CD4-positive, CD25-positive, alpha-beta regulatory T cell (primary cell): Measurements from ENCODE around the gene DDRGK1. TPM values are rescaled to one million over a fixed set of nuclear protein-coding genes. Genes with fewer than 3 reads are reported as not detected.
A peak's percentile ranks its signal among the peaks of the same experiment; 100 is the strongest.

ENCODE experiments used
- ATAC-seq, 2 donors: fragments of 150-1000 bp; cut with Tn5 transposase; one replicate each; pipeline ENCODE4 v1.10.0; 2021; ENCODE audit warnings: low read depth in 2 of 2, moderate number of reproducible peaks in 2 of 2, moderate library complexity in 1 of 2
- DNase-seq, 3 donors: peaks; one replicate each; pipeline versions ENCODE4 v3.0.0 to v3.0.0-alpha.2; 2012 to 2022; ENCODE audit warnings: mixed read lengths in 1 of 3
- H3K27ac ChIP-seq: one replicate; pipeline ENCODE4 v1.7.0; 2013; ENCODE audit warnings: mild to moderate bottlenecking, low read length; ENCODE audit not compliant: insufficient read depth, poor library complexity, severe bottlenecking
- H3K27me3 ChIP-seq: one replicate; pipeline ENCODE4 v1.7.0; 2013; ENCODE audit warnings: low read length; ENCODE audit not compliant: control insufficient read depth, insufficient read depth
- H3K36me3 ChIP-seq: one replicate; pipeline ENCODE4 v1.7.0; 2013; ENCODE audit warnings: mild to moderate bottlenecking, low read length, moderate library complexity; ENCODE audit not compliant: control insufficient read depth, insufficient read depth
- H3K4me1 ChIP-seq: 2 replicates; pipeline ENCODE4 v1.7.0; 2013; ENCODE audit warnings: mild to moderate bottlenecking, low read length; ENCODE audit not compliant: insufficient read depth, control insufficient read depth, poor library complexity, severe bottlenecking
- H3K4me3 ChIP-seq: one replicate; pipeline ENCODE4 v1.7.0; 2013; ENCODE audit warnings: low read depth, mild to moderate bottlenecking, low read length, moderate library complexity
- H3K9me3 ChIP-seq, 2 experiments: 1 replicate in 1 of 2; 2 replicates in 1 of 2; pipeline ENCODE4 v1.7.0; 2013; ENCODE audit warnings: low read length in 2 of 2, mild to moderate bottlenecking in 1 of 2, moderate library complexity in 1 of 2; ENCODE audit not compliant: control insufficient read depth in 2 of 2
- H3K27ac Mint-ChIP-seq, 3 donors: one replicate each; pipeline ENCODE4 v1.8.0; 2020 to 2022; ENCODE audit warnings: mild to moderate bottlenecking in 3 of 3, mixed read lengths in 3 of 3, moderate library complexity in 2 of 3
- H3K27me3 Mint-ChIP-seq: one replicate; pipeline ENCODE4 v1.8.0; 2022; ENCODE audit warnings: mild to moderate bottlenecking, mixed read lengths
- H3K36me3 Mint-ChIP-seq: one replicate; pipeline ENCODE4 v1.8.0; 2020; ENCODE audit warnings: mixed read lengths
- H3K4me1 Mint-ChIP-seq, 4 donors: one replicate each; pipeline ENCODE4 v1.8.0; 2020 to 2022; ENCODE audit warnings: mixed read lengths in 4 of 4, mild to moderate bottlenecking in 1 of 4
- H3K4me3 Mint-ChIP-seq, 4 donors: one replicate each; pipeline ENCODE4 v1.8.0; 2020 to 2022; ENCODE audit warnings: mild to moderate bottlenecking in 4 of 4, mixed read lengths in 4 of 4, moderate library complexity in 3 of 4
- H3K9me3 Mint-ChIP-seq, 7 donors: one replicate each; pipeline ENCODE4 v1.8.0; 2020 to 2022; ENCODE audit warnings: mixed read lengths in 7 of 7, mild to moderate bottlenecking in 3 of 7, moderate library complexity in 2 of 7
- polyA plus RNA-seq, 4 donors: library from polyadenylated mRNA; unstranded; fragments of 300-500 nt; fragmentation: Illumina TruSeq; gene quantifications; one replicate each; pipeline ENCODE4 v1.2.3, GENCODE V29; 2021
- total RNA-seq: library from RNA; stranded (reverse); gene quantifications from one replicate; pipeline ENCODE4 v1.2.3, GENCODE V29; 2022

Gene DDRGK1
- total and polyA plus RNA-seq, 5 donors from 2014 or later = 39.2 to 53.8 (median 45.2) TPM

- no peaks in the 10 kb centered on the region for H3K9me3 ChIP-seq
- H3K9me3 Mint-ChIP-seq = peaks cover 0 to 3% (median 0%) of the 10 kb centered on the region in 7 donors
- ATAC-seq (no peak), DNase-seq (no peak)
- no peak overlapping the region for H3K27ac ChIP-seq
- peaks cover 6% of the 10 kb centered on the region for H3K27me3 ChIP-seq
- no peaks in the 10 kb centered on the region for H3K36me3 Mint-ChIP-seq
- H3K4me1 ChIP-seq = peaks cover 10% of the 10 kb centered on the region
- H3K4me3 ChIP-seq = no peak overlapping the region
- no peaks in the 10 kb centered on the region for H3K36me3 ChIP-seq
- peaks cover 66% of the 10 kb centered on the region for H3K27me3 Mint-ChIP-seq
- H3K4me3 Mint-ChIP-seq = no peak overlapping the region
- peaks cover 0 to 7% (median 2%) of the 10 kb centered on the region in 4 donors for H3K4me1 Mint-ChIP-seq
- peak overlapping the region in 1 of 3 donors; percentile 90 for H3K27ac Mint-ChIP-seq
Observed at GRCh38 chr20:3245711-3246110, 41.2 kb upstream of the DDRGK1 start.

GRCh38 chr20:3245156-3245555, 40.7 kb upstream of the DDRGK1 start:
- DNase-seq (no peak), ATAC-seq (no peak)
- Histone ChIP-seq H3K36me3 (no peaks in the 10 kb centered on the region), H3K27ac (no peak overlapping the region), H3K4me1 (peaks cover 11% of the 10 kb centered on the region), H3K9me3 (no peaks in the 10 kb centered on the region), H3K27me3 (peaks cover 6% of the 10 kb centered on the region), H3K4me3 (no peak overlapping the region)
- Mint-ChIP-seq H3K27ac (no peak overlapping the region), H3K27me3 (peaks cover 68% of the 10 kb centered on the region), H3K9me3 (peaks cover 0 to 3% (median 0%) of the 10 kb centered on the region in 7 donors), H3K4me3 (peak overlapping the region in 1 of 4 donors; percentile 38), H3K4me1 (peaks cover 0 to 8% (median 2%) of the 10 kb centered on the region in 4 donors), H3K36me3 (no peaks in the 10 kb centered on the region)

- no peak overlapping the region for H3K4me3 ChIP-seq
- H3K4me1 Mint-ChIP-seq = peaks cover 0 to 12% (median 5%) of the 10 kb centered on the region in 4 donors
Observed at GRCh38 chr20:3244613-3245012, 40.1 kb upstream of the DDRGK1 start.

GRCh38 chr20:3243718-3244358, 39.4 kb upstream of the DDRGK1 start:
- Mint-ChIP-seq H3K9me3 (peaks cover 0 to 4% (median 0%) of the 10 kb centered on the region in 7 donors), H3K36me3 (no peaks in the 10 kb centered on the region), H3K27me3 (peaks cover 70% of the 10 kb centered on the region), H3K4me1 (peaks cover 0 to 11% (median 5%) of the 10 kb centered on the region in 4 donors), H3K27ac (no peak overlapping the region), H3K4me3 (no peak overlapping the region)
- Histone ChIP-seq H3K36me3 (no peaks in the 10 kb centered on the region), H3K4me1 (peaks cover 19% of the 10 kb centered on the region), H3K9me3 (no peaks in the 10 kb centered on the region), H3K27me3 (peaks cover 5% of the 10 kb centered on the region), H3K4me3 (no peak overlapping the region), H3K27ac (no peak overlapping the region)
- ATAC-seq (no peak), DNase-seq (no peak)

More at GRCh38 chr20:3244613-3245012, 40.1 kb upstream of the DDRGK1 start:
- peak overlapping the region in 2 of 4 donors; percentile 38 to 54 for H3K4me3 Mint-ChIP-seq
- H3K36me3 ChIP-seq = no peaks in the 10 kb centered on the region
- H3K9me3 ChIP-seq = no peaks in the 10 kb centered on the region
- peaks cover 73% of the 10 kb centered on the region for H3K27me3 Mint-ChIP-seq
- H3K9me3 Mint-ChIP-seq = peaks cover 0 to 3% (median 0%) of the 10 kb centered on the region in 7 donors
- H3K36me3 Mint-ChIP-seq = no peaks in the 10 kb centered on the region
- peaks cover 6% of the 10 kb centered on the region for H3K27me3 ChIP-seq
- H3K4me1 ChIP-seq = peaks cover 17% of the 10 kb centered on the region
- H3K27ac ChIP-seq = no peak overlapping the region
- no peak overlapping the region for H3K27ac Mint-ChIP-seq
- no peak for DNase-seq
- ATAC-seq = no peak

GRCh38 chr20:3242172-3242692, 37.8 kb upstream of the DDRGK1 start:
- H3K9me3 ChIP-seq = no peaks in the 10 kb centered on the region
- DNase-seq (no peak), ATAC-seq (no peak)
- Mint-ChIP-seq H3K9me3 (peaks cover 0 to 4% (median 0%) of the 10 kb centered on the region in 7 donors), H3K27ac (no peak overlapping the region), H3K27me3 (peaks cover 60% of the 10 kb centered on the region), H3K36me3 (no peaks in the 10 kb centered on the region), H3K4me1 (peaks cover 0 to 12% (median 6%) of the 10 kb centered on the region in 4 donors), H3K4me3 (peak overlapping the region in 2 of 4 donors; percentile 57 to 84)
- H3K27me3 ChIP-seq = no peaks in the 10 kb centered on the region
- H3K4me3 ChIP-seq = no peak overlapping the region
- H3K4me1 ChIP-seq = peaks cover 24% of the 10 kb centered on the region
- H3K27ac ChIP-seq = no peak overlapping the region
- H3K36me3 ChIP-seq = no peaks in the 10 kb centered on the region

GRCh38 chr20:3240776-3241363, 36.4 kb upstream of the DDRGK1 start:
- no peak overlapping the region for H3K27ac Mint-ChIP-seq
- no peaks in the 10 kb centered on the region for H3K36me3 Mint-ChIP-seq
- peaks cover 68% of the 10 kb centered on the region for H3K27me3 Mint-ChIP-seq
- peaks cover 3% of the 10 kb centered on the region for H3K27me3 ChIP-seq
- H3K36me3 ChIP-seq = no peaks in the 10 kb centered on the region
- no peaks in the 10 kb centered on the region for H3K9me3 ChIP-seq
- no peak overlapping the region for H3K4me3 ChIP-seq
- H3K9me3 Mint-ChIP-seq = peaks cover 0 to 4% (median 0%) of the 10 kb centered on the region in 7 donors
- peak overlapping the region; percentile 52 to 91 (median 74) for H3K4me3 Mint-ChIP-seq
- DNase-seq (no peak), ATAC-seq (no peak)
- H3K27ac ChIP-seq = no peak overlapping the region
- H3K4me1 ChIP-seq = peaks cover 24% of the 10 kb centered on the region
- H3K4me1 Mint-ChIP-seq = peaks cover 0 to 19% (median 8%) of the 10 kb centered on the region in 4 donors

- H3K27me3 ChIP-seq = peaks cover 3% of the 10 kb centered on the region
- peak in 1 of 3 donors; percentile 27 for DNase-seq
Observed at GRCh38 chr20:3239867-3240775, 35.6 kb upstream of the DDRGK1 start.

More at GRCh38 chr20:3239867-3240775, 35.6 kb upstream of the DDRGK1 start:
- Histone ChIP-seq H3K4me1 (peaks cover 24% of the 10 kb centered on the region), H3K27ac (no peak overlapping the region), H3K9me3 (no peaks in the 10 kb centered on the region), H3K4me3 (peak overlapping the region; percentile 32), H3K36me3 (no peaks in the 10 kb centered on the region)
- Mint-ChIP-seq H3K27ac (peak overlapping the region in 1 of 3 donors; percentile 88), H3K9me3 (peaks cover 0 to 4% (median 0%) of the 10 kb centered on the region in 7 donors), H3K27me3 (peaks cover 75% of the 10 kb centered on the region), H3K36me3 (no peaks in the 10 kb centered on the region), H3K4me1 (peaks cover 0 to 19% (median 8%) of the 10 kb centered on the region in 4 donors), H3K4me3 (peak overlapping the region; percentile 84 to 93 (median 90))
- peak in 1 of 2 donors; percentile 20 for ATAC-seq
